Mononuclear cell (primary cell): ENCODE data around the gene ZBTB38. TPM values are rescaled to one million over a fixed set of nuclear protein-coding genes. Genes with fewer than 3 reads are reported as not detected.

ENCODE experiments used
- H3K27me3 ChIP-seq: 2 replicates; pipeline ENCODE4 v1.6.0; 2011; ENCODE audit warnings: low read length, control low read depth; ENCODE audit not compliant: insufficient read depth
- H3K4me1 ChIP-seq: 2 replicates; pipeline ENCODE4 v1.5.1; 2011; ENCODE audit warnings: mild to moderate bottlenecking, low read length, control low read depth; ENCODE audit not compliant: insufficient read depth
- H3K4me3 ChIP-seq: 2 replicates; pipeline ENCODE4 v1.5.1; 2011; ENCODE audit warnings: mild to moderate bottlenecking, low read length, moderate library complexity
- H3K9me3 ChIP-seq: 2 replicates; pipeline ENCODE4 v1.5.1; 2011; ENCODE audit warnings: low read depth, mild to moderate bottlenecking, control low read depth, low read length
- total RNA-seq: library from RNA; depleted of rRNA; stranded (reverse); fragments of >200 nt; gene quantifications from one replicate; pipeline ENCODE4 v1.2.3, GENCODE V29; 2012

Gene ZBTB38, protein sequence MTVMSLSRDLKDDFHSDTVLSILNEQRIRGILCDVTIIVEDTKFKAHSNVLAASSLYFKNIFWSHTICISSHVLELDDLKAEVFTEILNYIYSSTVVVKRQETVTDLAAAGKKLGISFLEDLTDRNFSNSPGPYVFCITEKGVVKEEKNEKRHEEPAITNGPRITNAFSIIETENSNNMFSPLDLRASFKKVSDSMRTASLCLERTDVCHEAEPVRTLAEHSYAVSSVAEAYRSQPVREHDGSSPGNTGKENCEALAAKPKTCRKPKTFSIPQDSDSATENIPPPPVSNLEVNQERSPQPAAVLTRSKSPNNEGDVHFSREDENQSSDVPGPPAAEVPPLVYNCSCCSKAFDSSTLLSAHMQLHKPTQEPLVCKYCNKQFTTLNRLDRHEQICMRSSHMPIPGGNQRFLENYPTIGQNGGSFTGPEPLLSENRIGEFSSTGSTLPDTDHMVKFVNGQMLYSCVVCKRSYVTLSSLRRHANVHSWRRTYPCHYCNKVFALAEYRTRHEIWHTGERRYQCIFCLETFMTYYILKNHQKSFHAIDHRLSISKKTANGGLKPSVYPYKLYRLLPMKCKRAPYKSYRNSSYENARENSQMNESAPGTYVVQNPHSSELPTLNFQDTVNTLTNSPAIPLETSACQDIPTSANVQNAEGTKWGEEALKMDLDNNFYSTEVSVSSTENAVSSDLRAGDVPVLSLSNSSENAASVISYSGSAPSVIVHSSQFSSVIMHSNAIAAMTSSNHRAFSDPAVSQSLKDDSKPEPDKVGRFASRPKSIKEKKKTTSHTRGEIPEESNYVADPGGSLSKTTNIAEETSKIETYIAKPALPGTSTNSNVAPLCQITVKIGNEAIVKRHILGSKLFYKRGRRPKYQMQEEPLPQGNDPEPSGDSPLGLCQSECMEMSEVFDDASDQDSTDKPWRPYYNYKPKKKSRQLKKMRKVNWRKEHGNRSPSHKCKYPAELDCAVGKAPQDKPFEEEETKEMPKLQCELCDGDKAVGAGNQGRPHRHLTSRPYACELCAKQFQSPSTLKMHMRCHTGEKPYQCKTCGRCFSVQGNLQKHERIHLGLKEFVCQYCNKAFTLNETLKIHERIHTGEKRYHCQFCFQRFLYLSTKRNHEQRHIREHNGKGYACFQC (N-terminal part only)
- 74.2 TPM for total RNA-seq

GRCh38 chr3:141368062-141368924, at the start of gene ZBTB38:
ZBTB38 (plus strand) TSS chr3:141368504; CDS start chr3:141442389, 73,885 bp downstream.
- Histone ChIP-seq H3K4me1 (no peaks in the 10 kb centered on the region), H3K9me3 (no peaks in the 10 kb centered on the region), H3K4me3 (no peak within 1 kb of the TSS), H3K27me3 (no peaks in the 10 kb centered on the region)

DNA sequence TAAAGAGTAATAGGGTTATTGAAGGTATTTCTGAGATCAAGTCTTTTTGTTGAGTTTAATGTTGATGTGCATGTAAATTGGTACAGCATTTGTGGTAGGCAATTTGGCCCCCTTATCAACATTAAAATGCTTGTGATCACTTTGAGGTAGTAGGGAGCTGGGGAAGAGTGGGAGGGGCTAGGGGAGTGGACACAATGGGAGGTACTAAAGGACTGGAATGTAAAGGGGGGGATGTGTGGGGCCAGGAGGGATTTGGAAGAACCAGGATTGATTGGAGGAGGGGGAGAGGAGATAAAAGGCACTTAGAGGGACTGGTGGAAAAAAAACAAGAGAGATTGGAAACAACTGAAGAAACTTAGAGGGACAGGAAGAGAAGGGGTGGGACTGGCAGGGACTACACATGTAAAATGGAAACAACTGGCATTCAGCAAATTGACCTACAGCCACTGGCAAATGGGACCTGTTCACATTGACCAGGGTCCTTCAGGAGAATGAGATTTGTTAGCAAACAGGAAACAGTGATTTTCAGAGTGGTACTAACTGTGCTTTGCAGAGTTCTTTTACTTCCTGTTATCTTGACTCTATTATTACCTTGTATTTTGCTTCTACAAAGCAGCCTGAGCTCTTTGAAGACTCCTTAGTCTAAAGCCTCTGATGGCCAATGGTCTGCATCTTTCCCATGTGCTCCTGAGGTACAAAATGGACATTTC, 47.8 kb upstream of the ZBTB38 start:
- Histone ChIP-seq H3K4me3 (no peak overlapping the region), H3K27me3 (no peaks in the 10 kb centered on the region)

GRCh38 chr3:141321109-141321497, 47.2 kb upstream of the ZBTB38 start:
- Histone ChIP-seq H3K9me3 (no peaks in the 10 kb centered on the region), H3K27me3 (no peaks in the 10 kb centered on the region), H3K4me1 (peaks cover 13% of the 10 kb centered on the region), H3K4me3 (no peak overlapping the region)

More for the DNA sequence above, 47.8 kb upstream of the ZBTB38 start:
- Histone ChIP-seq H3K4me1 (peaks cover 13% of the 10 kb centered on the region), H3K9me3 (no peaks in the 10 kb centered on the region)

GRCh38 chr3:141323936-141324704, 44.2 kb upstream of the ZBTB38 start:
- H3K27me3 ChIP-seq = no peaks in the 10 kb centered on the region
- H3K4me3 ChIP-seq = no peak overlapping the region
- H3K9me3 ChIP-seq = no peaks in the 10 kb centered on the region
- peaks cover 13% of the 10 kb centered on the region for H3K4me1 ChIP-seq

- no peaks in the 10 kb centered on the region for H3K27me3 ChIP-seq
- peaks cover 5% of the 10 kb centered on the region for H3K4me1 ChIP-seq
- no peaks in the 10 kb centered on the region for H3K9me3 ChIP-seq
- H3K4me3 ChIP-seq = no peak overlapping the region
Observed at GRCh38 chr3:141326123-141326522, 42.2 kb upstream of the ZBTB38 start.

DNA sequence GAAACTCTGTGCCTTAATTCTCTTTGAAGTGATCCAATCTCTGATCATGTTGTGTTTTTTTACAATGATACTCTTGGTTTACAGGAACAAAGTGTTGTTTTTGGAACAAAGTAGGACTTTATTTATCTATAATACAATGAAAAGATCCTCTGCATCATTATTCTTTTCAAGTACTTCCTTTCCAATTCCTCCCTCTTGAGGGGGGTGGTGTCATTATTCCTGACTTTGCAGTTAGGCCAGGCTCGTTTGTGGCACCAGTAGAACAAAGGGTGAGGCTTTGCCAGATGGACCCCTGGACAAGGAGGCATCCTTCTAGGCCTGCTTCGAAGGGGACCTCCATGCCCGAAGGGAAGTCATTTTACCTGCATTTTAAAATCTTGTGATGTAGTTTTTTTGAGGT, 41.7 kb upstream of the ZBTB38 start:
- Histone ChIP-seq H3K4me3 (no peak overlapping the region), H3K27me3 (no peaks in the 10 kb centered on the region), H3K9me3 (no peaks in the 10 kb centered on the region), H3K4me1 (no peaks in the 10 kb centered on the region)

GRCh38 chr3:141328286-141329166, 39.8 kb upstream of the ZBTB38 start:
- no peaks in the 10 kb centered on the region for H3K9me3 ChIP-seq
- no peaks in the 10 kb centered on the region for H3K27me3 ChIP-seq
- no peak overlapping the region for H3K4me3 ChIP-seq
- no peaks in the 10 kb centered on the region for H3K4me1 ChIP-seq

DNA sequence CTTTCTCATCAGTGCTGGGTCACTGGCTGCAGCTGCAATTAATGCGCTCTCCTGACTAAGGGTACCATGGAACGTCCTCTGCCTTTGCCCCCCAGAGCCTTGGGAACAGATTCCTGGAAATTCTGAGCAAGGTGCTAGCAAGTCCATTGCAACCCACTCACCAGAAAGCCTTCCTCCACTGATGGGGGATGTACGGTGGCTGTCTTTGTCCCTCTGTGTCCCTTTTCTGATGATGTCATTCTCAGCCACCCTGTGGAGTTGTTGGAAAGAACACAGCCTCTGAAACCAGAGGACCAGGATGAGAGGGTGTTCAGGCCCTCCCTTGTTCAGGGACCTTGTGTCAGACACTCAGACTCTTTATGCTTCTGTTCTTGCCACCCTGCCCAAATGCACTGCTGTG, 38.1 kb upstream of the ZBTB38 start:
- H3K4me1 ChIP-seq = no peaks in the 10 kb centered on the region
- no peak overlapping the region for H3K4me3 ChIP-seq
- no peaks in the 10 kb centered on the region for H3K9me3 ChIP-seq
- H3K27me3 ChIP-seq = no peaks in the 10 kb centered on the region

GRCh38 chr3:141330718-141331376, 37.5 kb upstream of the ZBTB38 start:
- Histone ChIP-seq H3K4me3 (no peak overlapping the region), H3K4me1 (no peaks in the 10 kb centered on the region), H3K9me3 (no peaks in the 10 kb centered on the region), H3K27me3 (no peaks in the 10 kb centered on the region)

DNA sequence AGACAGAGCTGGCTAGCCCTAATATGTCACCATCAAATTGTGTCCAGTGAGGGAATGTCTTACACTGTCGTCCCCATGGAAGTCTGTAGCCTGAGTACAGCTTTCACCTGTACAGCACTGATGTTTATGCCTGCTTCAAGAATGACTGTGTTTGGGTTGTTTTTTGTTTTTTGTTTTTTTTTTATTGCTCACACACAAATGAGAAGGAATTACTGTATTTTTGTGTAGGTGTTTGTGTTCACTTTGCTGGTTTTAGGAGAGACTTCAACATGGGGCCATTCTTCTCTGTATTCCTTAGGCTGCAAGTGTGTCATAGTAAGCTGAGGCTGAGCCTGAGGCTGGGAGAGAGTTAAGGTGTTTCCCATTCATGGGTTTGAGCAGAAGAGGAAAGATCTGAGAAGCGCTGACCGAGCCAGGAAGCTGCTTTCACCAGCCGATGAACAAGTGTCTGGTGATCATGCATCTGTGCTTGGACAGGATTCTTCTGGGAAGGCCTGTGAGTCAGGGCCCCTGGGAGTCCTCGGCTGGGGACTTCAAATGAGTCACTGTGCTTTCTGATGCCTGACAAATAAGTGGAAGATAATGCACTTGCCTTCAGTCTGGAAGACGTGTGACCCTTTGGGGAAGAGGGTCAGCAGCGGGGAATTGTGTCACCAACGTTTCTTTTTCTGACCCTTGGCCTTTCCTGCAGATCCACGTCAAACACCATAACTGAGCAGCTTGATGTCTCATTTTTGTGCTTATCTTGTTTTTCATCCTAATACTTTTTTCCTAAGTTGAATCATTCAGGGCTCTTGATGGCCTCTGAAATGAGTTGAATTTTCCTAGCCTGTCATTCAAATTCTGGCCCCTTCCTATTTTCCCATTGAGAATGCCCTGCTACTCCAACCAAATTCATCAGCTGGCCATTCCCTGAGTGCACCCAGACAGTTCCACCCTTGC, 36.7 kb upstream of the ZBTB38 start:
- H3K4me1 ChIP-seq = no peaks in the 10 kb centered on the region
- no peaks in the 10 kb centered on the region for H3K9me3 ChIP-seq
- H3K4me3 ChIP-seq = no peak overlapping the region
- H3K27me3 ChIP-seq = no peaks in the 10 kb centered on the region

DNA sequence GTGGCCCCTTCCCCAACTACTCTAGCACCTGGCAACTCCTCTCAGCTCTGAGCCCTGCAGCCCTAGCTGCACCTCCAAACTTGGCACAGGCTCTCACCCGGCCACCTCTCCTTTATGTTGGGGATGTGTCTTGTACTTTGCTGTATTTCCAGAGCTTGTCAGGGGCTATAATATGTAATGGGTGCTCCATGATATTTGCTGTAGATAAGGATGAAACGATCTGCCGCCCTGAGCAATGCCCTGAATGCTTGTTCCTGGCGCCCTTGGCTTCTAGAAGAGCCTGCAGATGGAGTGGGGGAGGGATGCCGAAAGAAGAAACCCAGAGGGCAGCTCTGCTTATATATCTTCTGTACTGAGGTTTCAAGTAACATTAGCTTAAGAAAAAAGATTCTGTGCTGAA, 35.9 kb upstream of the ZBTB38 start:
- no peaks in the 10 kb centered on the region for H3K27me3 ChIP-seq
- H3K4me1 ChIP-seq = peaks cover 5% of the 10 kb centered on the region
- H3K9me3 ChIP-seq = no peaks in the 10 kb centered on the region
- H3K4me3 ChIP-seq = no peak overlapping the region
